Measurements from ENCODE around the gene AUH.

The AUH gene

DNA sequence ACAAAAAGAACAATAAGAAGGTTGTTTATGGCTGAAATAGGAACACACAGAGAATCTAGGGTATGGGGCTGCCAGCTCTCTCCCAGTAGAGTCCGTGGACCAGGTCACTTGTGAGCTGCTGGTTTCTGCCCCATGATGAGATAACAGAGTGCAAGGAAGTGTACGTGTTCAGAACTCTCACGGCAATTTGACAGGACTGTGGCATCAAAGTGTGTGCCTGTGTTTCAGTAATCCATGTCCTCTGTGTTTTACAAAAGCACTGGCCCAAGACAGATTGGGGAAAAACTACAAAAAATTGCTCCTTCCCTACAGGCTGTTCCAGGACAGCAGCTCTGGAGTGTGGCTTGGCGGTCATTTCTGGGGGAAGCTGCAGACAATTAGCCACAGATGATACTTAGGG lies 184.6 kb downstream of the AUH start:
- no peak for DNase-seq (ENCODE audit: extremely low read depth in 1 of 2, low read depth in 1 of 2)

DNA sequence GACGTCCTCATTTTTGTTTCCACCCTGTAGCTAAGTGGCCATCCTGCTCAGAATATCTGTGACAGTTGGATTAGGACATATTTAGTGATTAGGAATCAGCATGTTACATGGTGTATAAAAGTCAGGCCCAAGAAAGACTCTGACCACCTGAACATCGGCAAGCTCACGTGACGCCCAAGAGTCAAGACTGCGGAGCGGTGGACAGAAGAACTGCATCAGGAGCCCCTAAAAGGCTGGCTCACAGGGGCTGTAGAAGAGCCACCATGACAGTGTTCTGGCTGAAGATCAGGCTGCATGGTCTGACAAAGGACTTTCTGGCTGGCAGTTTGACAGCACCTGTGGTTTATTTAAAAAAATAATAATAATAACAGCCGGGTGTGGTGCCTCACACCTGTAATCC lies 185.3 kb downstream of the AUH start:
- no peak for DNase-seq (ENCODE audit: extremely low read depth in 1 of 2, low read depth in 1 of 2)

DNA sequence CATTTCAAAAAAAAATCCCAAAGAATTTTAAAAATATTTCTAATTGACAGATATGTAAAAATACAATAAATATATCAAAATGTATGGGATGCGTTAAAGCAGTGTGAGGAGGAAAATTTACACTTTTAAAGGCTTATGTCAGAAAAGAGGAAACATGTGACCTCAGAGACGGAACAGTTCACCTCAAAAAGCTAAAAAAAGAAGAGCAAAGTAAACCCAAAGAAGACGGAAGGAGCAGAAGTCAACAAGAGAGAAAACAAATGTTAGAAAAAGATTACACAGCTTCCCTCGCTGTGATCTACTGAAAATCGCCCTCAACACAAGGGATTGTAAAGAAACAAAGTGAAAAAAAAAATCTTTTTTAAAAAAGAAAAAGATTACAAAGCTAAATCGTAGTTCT lies 186.9 kb downstream of the AUH start:
- DNase-seq (ENCODE audit: extremely low read depth in 1 of 2, low read depth in 1 of 2) = no peak

DNA sequence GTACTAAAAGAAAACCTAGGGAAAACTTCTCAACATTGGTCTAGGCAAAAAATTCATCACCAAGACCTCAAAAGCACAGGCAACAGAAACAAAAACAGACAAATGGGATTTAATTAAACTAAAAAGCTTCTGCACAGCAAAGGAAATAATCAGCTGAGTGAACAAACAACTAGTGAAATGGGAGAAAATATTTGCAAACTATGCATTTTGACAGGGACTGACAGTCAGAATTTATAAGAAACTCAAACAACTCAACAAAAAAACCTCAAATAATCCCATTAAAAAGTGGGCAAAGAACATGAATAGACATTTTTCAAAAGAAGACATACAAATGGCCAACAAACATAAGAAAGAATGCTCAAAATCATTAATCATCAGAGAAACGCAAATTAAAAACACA lies 189.4 kb downstream of the AUH start:
- DNase-seq (ENCODE audit: extremely low read depth in 1 of 2, low read depth in 1 of 2) = no peak

DNA sequence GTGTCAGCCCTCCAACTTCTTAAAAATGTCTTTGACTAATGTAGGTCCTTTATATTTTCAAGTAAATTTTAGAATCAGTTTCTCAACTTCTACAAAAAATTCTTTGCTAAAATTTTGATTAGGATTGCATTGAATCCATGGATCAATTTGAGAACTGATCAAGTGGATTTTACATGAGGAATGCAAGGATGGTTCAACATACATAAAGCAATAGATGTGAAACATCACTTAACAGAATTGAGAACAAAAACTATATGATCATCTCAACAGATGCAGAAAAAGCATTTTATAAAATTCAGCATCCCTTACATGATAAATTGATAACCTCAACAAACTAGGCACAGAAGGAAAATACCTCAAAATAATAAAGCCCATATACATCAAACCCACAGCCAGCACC lies 190.8 kb downstream of the AUH start:
- no peak for DNase-seq (ENCODE audit: extremely low read depth in 1 of 2, low read depth in 1 of 2)

DNA sequence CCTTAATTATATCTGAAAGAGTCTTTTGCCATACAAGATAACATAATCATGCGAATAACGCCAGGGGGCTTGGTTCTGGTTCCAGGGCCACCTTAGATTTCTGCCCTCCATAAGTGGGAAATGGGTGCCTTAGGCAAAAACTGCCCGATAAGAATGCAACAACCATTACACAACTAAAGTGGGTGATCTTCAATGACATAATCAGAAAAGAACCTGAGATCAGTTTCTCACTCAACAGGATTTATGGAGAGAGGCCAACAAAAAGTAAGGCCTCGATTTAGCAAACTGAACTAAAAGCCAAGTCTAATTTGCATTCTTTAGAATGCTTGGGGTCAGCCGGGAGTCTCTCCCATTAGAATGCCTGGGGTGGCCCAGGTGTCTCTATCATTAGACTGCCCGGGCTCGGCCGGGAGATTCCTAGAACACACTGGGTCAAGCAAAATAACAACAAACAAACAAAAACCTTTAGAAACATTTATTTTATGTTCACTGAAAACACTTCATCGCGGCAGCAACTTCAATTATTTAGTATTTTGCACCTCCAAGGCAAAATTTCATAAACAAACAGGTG lies 194.8 kb downstream of the AUH start:
- DNase-seq (ENCODE audit: extremely low read depth in 1 of 2, low read depth in 1 of 2) = no peak

DNA sequence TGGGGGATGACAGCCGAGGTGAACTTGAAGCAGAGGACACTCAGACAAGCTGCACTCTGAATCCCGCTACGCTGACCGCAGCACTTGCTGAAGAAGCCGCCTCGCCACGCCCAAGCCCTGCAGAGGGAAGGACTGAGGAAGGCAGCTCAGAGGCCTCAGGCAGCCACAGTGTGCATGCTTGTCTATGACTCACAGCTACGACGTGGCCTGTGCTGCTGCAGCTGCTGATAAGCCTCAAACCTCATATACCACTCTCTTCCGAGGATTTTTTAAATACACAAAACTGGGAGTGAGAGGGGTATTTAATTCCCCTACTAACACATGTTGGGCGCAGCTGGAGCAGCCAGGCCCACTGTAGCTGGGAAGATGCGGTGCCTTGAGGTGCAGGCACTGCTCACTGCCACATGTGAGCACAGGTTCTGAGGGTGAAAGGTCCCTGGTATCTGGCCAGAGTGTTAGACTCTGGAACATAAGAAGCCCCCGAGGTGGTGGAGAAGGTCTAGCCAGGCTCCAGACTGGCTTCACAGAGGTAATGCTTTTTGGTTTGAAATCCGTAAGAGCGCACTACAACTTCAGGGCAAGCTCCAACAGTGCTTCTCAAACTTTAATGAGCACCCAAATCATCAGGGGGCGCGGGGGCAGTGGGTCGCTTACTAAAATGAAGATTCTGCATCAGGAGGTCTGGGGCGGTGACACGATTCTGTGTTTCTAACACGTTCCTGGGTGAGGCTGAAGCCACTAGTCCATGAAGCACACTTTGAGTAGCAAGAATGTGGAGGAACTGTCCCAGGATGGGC lies 196.8 kb downstream of the AUH start:
- DNase-seq (ENCODE audit: extremely low read depth in 1 of 2, low read depth in 1 of 2) = peak; percentile 37 to 44
